HepG2 (cell line): Measurements from ENCODE around the gene TMEM131L. TPM values are rescaled to one million over a fixed set of nuclear protein-coding genes. Genes with fewer than 3 reads are reported as not detected.

Experiments used
- ATAC-seq: fragments of 200-7000 bp; cut with Tn5 transposase; 3 replicates; pipeline ENCODE4 v1.9.1; 2020; ENCODE audit warnings: mild to moderate bottlenecking, moderate library complexity
- BruUV-seq: library from RNA; stranded (reverse); fragments of 400-500 nt; replicated peaks from 2 replicates; lab custom pipeline; 2021; lab: Mats Ljungman, UMichigan
- CTCF ChIA-PET: fragments of 300-600 bp; formaldehyde crosslinking; extraction: SDS; loops from one replicate; lab custom pipeline; 2021; ENCODE audit warnings: low total read pairs, inconsistent platforms, low intra/inter-chr PET ratio; lab: Yijun Ruan, JAX
- POLR2A ChIA-PET: fragments of 350-600 bp; sonication (Branson Sonifier 250); formaldehyde crosslinking; loops from one replicate; lab custom pipeline; 2020; ENCODE audit warnings: antibody characterized with exemption, inconsistent platforms; lab: Yijun Ruan, JAX
- DNase-seq: peaks from one replicate; pipeline ENCODE4 v3.0.0-alpha.2; 2015; ENCODE audit warnings: low spot score
- FAIRE-seq: peaks from 3 replicates; lab custom pipeline; 2011; peaks lifted over from hg19 to GRCh38; lab: Jason Lieb, UNC
- H2AFZ ChIP-seq: one replicate; pipeline ENCODE4 v1.6.1; 2011; ENCODE audit warnings: low read length, inconsistent platforms
- H3K27ac ChIP-seq: fragments of 300-600 bp; 3 replicates; pipeline ENCODE4 v1.8.0; 2011; ENCODE audit warnings: mixed run types, mild to moderate bottlenecking, mixed read lengths, low read length, inconsistent platforms; ENCODE audit not compliant: insufficient read depth; ENCODE audit errors: extremely low read length
- H3K27me3 ChIP-seq, 2 experiments: fragments of 200-600 bp in 1 of 2; 2 replicates in 1 of 2; 3 replicates in 1 of 2; pipeline versions ENCODE4 v1.6.0 to v1.8.0; 2011; ENCODE audit warnings: low read length in 2 of 2, mild to moderate bottlenecking in 2 of 2, moderate library complexity in 2 of 2, inconsistent platforms in 1 of 2; ENCODE audit not compliant: insufficient read depth in 2 of 2, control insufficient read depth in 1 of 2
- H3K36me3 ChIP-seq, 2 experiments: fragments of 200-600 bp in 1 of 2; replicated peaks in 1 of 2; 2 replicates in 1 of 2; 3 replicates in 1 of 2; pipeline versions ENCODE4 v1.5.1 to v1.8.0; 2011; ENCODE audit warnings: low read length in 2 of 2, inconsistent platforms in 1 of 2; ENCODE audit not compliant: insufficient read depth in 2 of 2, control insufficient read depth in 1 of 2
- H3K4me1 ChIP-seq: 2 replicates; pipeline ENCODE4 v1.5.1; 2012; ENCODE audit warnings: low read length, inconsistent platforms; ENCODE audit not compliant: insufficient read depth
- H3K4me2 ChIP-seq: 2 replicates; pipeline ENCODE4 v1.6.0; 2011; ENCODE audit warnings: low read depth, low read length, inconsistent platforms
- H3K4me3 ChIP-seq, 3 experiments: fragments of 200-600 bp in 1 of 3; sonication (generic), shearing (Covaris generic) in 1 of 3; replicated peaks in 1 of 3; 2 replicates each; pipeline ENCODE4 v1.5.1; 2011 to 2016; ENCODE audit warnings: low read length in 3 of 3, inconsistent platforms in 2 of 3, low read depth in 2 of 3, mild to moderate bottlenecking in 2 of 3, control low read depth in 1 of 3, mixed read lengths in 1 of 3; ENCODE audit not compliant: insufficient read depth in 1 of 3
- H3K79me2 ChIP-seq: one replicate; pipeline ENCODE4 v1.6.1; 2011; ENCODE audit warnings: low read length, inconsistent platforms; ENCODE audit not compliant: insufficient read depth
- H3K9ac ChIP-seq: 2 replicates; pipeline ENCODE4 v1.6.0; 2011; ENCODE audit warnings: mild to moderate bottlenecking, low read depth, low read length, inconsistent platforms; ENCODE audit not compliant: insufficient read depth
- H3K9me3 ChIP-seq: 2 replicates; pipeline ENCODE4 v1.5.1; 2012; ENCODE audit warnings: mild to moderate bottlenecking, low read length
- H4K20me1 ChIP-seq: 2 replicates; pipeline ENCODE4 v1.6.0; 2011; ENCODE audit warnings: inconsistent platforms, mild to moderate bottlenecking, low read length, moderate library complexity; ENCODE audit not compliant: insufficient read depth
- CCDC6 ChIP-seq: sonication (generic); formaldehyde crosslinking; IDR thresholded peaks from 2 replicates; pipeline ENCODE4 v1.8.1; 2022; ENCODE audit warnings: mild to moderate bottlenecking, missing genetic modification reagents, moderate library complexity
- EHMT2 ChIP-seq: fragments of 200-600 bp; sonication (generic); IDR thresholded peaks from 2 replicates; pipeline ENCODE4 v1.7.0; 2017; ENCODE audit warnings: antibody characterized with exemption, low read depth, low read length, borderline replicate concordance
- ZBTB20 ChIP-seq: sonication (generic); formaldehyde crosslinking; IDR thresholded peaks from 2 replicates; pipeline ENCODE4 v1.8.1; 2023; ENCODE audit warnings: missing genetic modification reagents, low read depth, mild to moderate bottlenecking, borderline replicate concordance
- ZFP41 ChIP-seq: sonication (generic); formaldehyde crosslinking; IDR thresholded peaks from 2 replicates; pipeline ENCODE4 v1.4.0; 2020; ENCODE audit warnings: mild to moderate bottlenecking, missing genetic modification reagents, borderline replicate concordance
- ZNF101 ChIP-seq: sonication (generic); formaldehyde crosslinking; IDR thresholded peaks from 2 replicates; pipeline ENCODE4 v1.4.0; 2020; ENCODE audit warnings: mild to moderate bottlenecking, low read depth, missing genetic modification reagents, borderline replicate concordance
- ZNF563 ChIP-seq: sonication (generic); formaldehyde crosslinking; IDR thresholded peaks from 2 replicates; pipeline ENCODE4 v1.8.0; 2022; ENCODE audit warnings: mild to moderate bottlenecking, moderate library complexity, missing genetic modification reagents
- ZNF775 ChIP-seq: sonication (generic); formaldehyde crosslinking; IDR thresholded peaks from 2 replicates; pipeline ENCODE4 v1.4.0; 2020; ENCODE audit warnings: missing genetic modification reagents, mild to moderate bottlenecking, moderate library complexity, borderline replicate concordance
- WGBS: methylation state at CpG from one replicate; pipeline ENCODE4 v1.1.6; 2017; ENCODE audit warnings: low lambda C conversion rate; 5-methylcytosine and 5-hydroxymethylcytosine counted together
- in situ Hi-C: cut with HindIII; loops from 2 replicates; pipeline ENCODE4 v1.10.0; 2017; ENCODE audit warnings: low pct_unique_long_range_greater_than_20kb; ENCODE audit not compliant: extremely low pct_ligation_motif_present
- intact Hi-C: fragments of 100-400 bp; cut with micrococcal nuclease; formaldehyde crosslinking; loops from one replicate; pipeline ENCODE4 v1.10.0; 2022; ENCODE audit not compliant: unreplicated experiment
- polyA plus RNA-seq, 8 experiments: library from polyadenylated mRNA; depleted of rRNA in 3 of 8; stranded (reverse) in 7 of 8; unstranded in 1 of 8; fragments of >200 nt; fragmentation: Illumina TruSeq in 4 of 8; extraction: Trizol in 4 of 8; gene quantifications; 2 replicates each; pipeline versions ENCODE4 v1.2.1 to v1.2.3, GENCODE V29; 2011 to 2016; ENCODE audit warnings: low read depth in 4 of 8, missing spikeins in 1 of 8, mixed read lengths in 1 of 8; ENCODE audit not compliant: insufficient read depth in 1 of 8
- total RNA-seq, 5 experiments: library from RNA; depleted of rRNA; stranded (reverse); fragments of >200 nt; fragmentation: Illumina TruSeq; extraction: Trizol; gene quantifications; 2 replicates each; pipeline ENCODE4 v1.2.3, GENCODE V29; 2016; ENCODE audit warnings: low read depth in 1 of 5
- TF ChIP-seq, protein P1 (sequence below): fragments of 450-650 bp; IDR thresholded peaks from 2 replicates; pipeline ENCODE4 v1.6.1; 2016
- TF ChIP-seq, protein P2 (sequence below): fragments of 450-650 bp; IDR thresholded peaks from 2 replicates; pipeline ENCODE4 v1.6.1; 2017; ENCODE audit warnings: mild to moderate bottlenecking
- TF ChIP-seq, protein P3 (sequence below): sonication (generic); formaldehyde crosslinking; IDR thresholded peaks from 2 replicates; pipeline ENCODE4 v1.4.0; 2020; ENCODE audit warnings: missing genetic modification reagents

TMEM131L gene
- total and polyA plus RNA-seq, 2 of the 13 experiments (the other 11 are each of a cell fraction or from before 2014, with no cell fraction given), result 2.2 to 4.5 TPM

DNA sequence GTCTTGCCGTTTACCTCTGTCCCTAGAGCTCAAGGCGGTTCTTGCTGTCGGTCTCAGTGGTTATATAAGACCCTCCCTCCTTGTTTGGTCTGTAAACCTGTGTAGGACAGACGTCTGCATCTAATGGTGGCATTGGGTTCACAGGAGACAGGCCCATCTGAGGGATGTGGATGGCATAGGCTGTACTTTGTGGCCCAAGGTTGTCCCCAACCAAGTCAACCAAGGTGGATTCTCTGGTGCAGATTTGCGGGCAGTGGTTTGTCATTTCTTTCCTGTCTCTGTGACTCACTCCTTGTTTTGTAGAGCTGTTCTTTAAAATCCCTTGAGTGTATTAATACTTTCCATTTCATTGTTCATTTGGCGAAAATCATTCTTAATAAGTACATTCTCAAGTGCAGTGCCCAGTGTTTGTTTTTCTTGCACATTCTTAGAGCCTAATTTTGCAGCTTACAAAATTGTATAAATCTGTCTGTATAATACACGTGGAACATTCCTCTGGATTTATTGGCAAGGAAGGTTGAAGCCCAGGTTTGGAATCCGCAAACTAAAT lies 149.9 kb downstream of the TMEM131L start:
- no peak for FAIRE-seq
- BruUV-seq, result no TSS peak
- no peak for TF ChIP-seq ZNF563 (CRISPR knock-in tag)
- no peak for TF ChIP-seq ZNF775 (CRISPR knock-in tag)
- intact Hi-C loops, result no loop called here
- H3K4me3 ChIP-seq, result no peak overlapping the region
- H3K4me1 ChIP-seq, result no peaks in the 10 kb centered on the region
- 0 out of 5 replicates have a peak, but pooled peaks cover 0 to 2% of the 10 kb centered on the region in 2 experiments for H3K36me3 ChIP-seq
- in situ Hi-C loops, result no loop called here
- no peaks in the 10 kb centered on the region for H3K79me2 ChIP-seq
- DNase-seq, result no peak
- H3K4me2 ChIP-seq, result no peak overlapping the region
- ChIA-PET POLR2A (no interaction called here), CTCF (no interaction called here)
- no peaks in the 10 kb centered on the region for H3K9me3 ChIP-seq
- WGBS, result 95% methylated on average over 8 of the region's 8 CpGs
- no peak overlapping the region for H2AFZ ChIP-seq
- H3K27me3 ChIP-seq, result no peaks in the 10 kb centered on the region
- no peak for ATAC-seq
- H3K27ac ChIP-seq, result no peak overlapping the region
- H4K20me1 ChIP-seq, result no peaks in the 10 kb centered on the region
- H3K9ac ChIP-seq, result no peak overlapping the region

DNA sequence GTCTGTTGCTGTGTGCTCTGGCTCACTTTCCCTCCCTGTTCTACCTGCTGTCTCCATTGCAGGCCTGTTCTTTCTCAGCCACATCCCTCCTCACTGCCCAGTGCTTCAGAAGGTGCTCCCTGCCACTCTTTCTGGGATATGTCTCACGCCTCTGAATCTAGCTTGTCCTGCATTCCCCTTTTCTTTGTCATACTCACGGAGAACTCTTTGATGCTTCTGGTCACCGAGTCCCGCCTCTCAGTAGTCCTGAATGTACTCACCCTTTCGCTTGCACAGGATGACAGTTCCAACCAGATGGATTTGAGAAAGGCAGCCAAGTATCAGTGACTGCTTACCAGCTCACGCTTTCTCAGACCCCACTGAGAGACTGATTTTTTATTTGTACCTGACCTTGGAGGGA lies 152.7 kb downstream of the TMEM131L start:
- Histone ChIP-seq H3K4me3 (no peak overlapping the region), H3K27me3 (no peaks in the 10 kb centered on the region), H3K79me2 (no peaks in the 10 kb centered on the region), H2AFZ (no peak overlapping the region), H3K27ac (no peak overlapping the region), H3K9ac (no peak overlapping the region), H3K4me1 (no peaks in the 10 kb centered on the region), H3K36me3 (0 out of 5 replicates have a peak, but pooled peaks cover 0 to 8% of the 10 kb centered on the region in 2 experiments), H3K4me2 (no peak overlapping the region), H3K9me3 (no peaks in the 10 kb centered on the region), H4K20me1 (no peaks in the 10 kb centered on the region)
- POLR2A ChIA-PET, result no interaction called here
- in situ Hi-C loops, result no loop called here
- ATAC-seq (no peak), DNase-seq (no peak), FAIRE-seq (no peak)
- CTCF ChIA-PET, result no interaction called here
- intact Hi-C loops, result no loop called here
- no TSS peak for BruUV-seq
- 93% methylated on average over 6 of the region's 6 CpGs for WGBS
- no peak for TF ChIP-seq CCDC6
- TF ChIP-seq, protein P1, sequence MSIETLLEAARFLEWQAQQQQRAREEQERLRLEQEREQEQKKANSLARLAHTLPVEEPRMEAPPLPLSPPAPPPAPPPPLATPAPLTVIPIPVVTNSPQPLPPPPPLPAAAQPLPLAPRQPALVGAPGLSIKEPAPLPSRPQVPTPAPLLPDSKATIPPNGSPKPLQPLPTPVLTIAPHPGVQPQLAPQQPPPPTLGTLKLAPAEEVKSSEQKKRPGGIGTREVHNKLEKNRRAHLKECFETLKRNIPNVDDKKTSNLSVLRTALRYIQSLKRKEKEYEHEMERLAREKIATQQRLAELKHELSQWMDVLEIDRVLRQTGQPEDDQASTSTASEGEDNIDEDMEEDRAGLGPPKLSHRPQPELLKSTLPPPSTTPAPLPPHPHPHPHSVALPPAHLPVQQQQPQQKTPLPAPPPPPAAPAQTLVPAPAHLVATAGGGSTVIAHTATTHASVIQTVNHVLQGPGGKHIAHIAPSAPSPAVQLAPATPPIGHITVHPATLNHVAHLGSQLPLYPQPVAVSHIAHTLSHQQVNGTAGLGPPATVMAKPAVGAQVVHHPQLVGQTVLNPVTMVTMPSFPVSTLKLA, result no peak
- TF ChIP-seq, protein P2, sequence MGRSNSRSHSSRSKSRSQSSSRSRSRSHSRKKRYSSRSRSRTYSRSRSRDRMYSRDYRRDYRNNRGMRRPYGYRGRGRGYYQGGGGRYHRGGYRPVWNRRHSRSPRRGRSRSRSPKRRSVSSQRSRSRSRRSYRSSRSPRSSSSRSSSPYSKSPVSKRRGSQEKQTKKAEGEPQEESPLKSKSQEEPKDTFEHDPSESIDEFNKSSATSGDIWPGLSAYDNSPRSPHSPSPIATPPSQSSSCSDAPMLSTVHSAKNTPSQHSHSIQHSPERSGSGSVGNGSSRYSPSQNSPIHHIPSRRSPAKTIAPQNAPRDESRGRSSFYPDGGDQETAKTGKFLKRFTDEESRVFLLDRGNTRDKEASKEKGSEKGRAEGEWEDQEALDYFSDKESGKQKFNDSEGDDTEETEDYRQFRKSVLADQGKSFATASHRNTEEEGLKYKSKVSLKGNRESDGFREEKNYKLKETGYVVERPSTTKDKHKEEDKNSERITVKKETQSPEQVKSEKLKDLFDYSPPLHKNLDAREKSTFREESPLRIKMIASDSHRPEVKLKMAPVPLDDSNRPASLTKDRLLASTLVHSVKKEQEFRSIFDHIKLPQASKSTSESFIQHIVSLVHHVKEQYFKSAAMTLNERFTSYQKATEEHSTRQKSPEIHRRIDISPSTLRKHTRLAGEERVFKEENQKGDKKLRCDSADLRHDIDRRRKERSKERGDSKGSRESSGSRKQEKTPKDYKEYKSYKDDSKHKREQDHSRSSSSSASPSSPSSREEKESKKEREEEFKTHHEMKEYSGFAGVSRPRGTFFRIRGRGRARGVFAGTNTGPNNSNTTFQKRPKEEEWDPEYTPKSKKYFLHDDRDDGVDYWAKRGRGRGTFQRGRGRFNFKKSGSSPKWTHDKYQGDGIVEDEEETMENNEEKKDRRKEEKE, result no peak
- no peak for TF ChIP-seq EHMT2
- TF ChIP-seq ZBTB20 (CRISPR knock-in tag), result no peak
- TF ChIP-seq, protein P3, sequence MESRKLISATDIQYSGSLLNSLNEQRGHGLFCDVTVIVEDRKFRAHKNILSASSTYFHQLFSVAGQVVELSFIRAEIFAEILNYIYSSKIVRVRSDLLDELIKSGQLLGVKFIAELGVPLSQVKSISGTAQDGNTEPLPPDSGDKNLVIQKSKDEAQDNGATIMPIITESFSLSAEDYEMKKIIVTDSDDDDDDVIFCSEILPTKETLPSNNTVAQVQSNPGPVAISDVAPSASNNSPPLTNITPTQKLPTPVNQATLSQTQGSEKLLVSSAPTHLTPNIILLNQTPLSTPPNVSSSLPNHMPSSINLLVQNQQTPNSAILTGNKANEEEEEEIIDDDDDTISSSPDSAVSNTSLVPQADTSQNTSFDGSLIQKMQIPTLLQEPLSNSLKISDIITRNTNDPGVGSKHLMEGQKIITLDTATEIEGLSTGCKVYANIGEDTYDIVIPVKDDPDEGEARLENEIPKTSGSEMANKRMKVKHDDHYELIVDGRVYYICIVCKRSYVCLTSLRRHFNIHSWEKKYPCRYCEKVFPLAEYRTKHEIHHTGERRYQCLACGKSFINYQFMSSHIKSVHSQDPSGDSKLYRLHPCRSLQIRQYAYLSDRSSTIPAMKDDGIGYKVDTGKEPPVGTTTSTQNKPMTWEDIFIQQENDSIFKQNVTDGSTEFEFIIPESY, result no peak
- TF ChIP-seq ZNF101 (CRISPR knock-in tag), result no peak
- no peak for TF ChIP-seq ZFP41 (CRISPR knock-in tag)
